ENCODE data around the gene PYGM.

- TF ChIP-seq CTCF (conservative IDR thresholded peaks at IDR 0.05) (no peak), ZFX (IDR thresholded peaks at IDR 0.05) (no peak)
These were observed 43.9 kb downstream of the PYGM start for GRCh38 chr11:64715756-64716472.
